HepG2 (cell line): ENCODE data around the gene KISS1R. TPM values are rescaled to one million over a fixed set of nuclear protein-coding genes. Genes with fewer than 3 reads are reported as not detected.

Experiments
- ESRRA ChIP-seq: sonication (generic); formaldehyde crosslinking; IDR thresholded peaks from 2 replicates; pipeline ENCODE4 v1.5.1; 2020; ENCODE audit warnings: mild to moderate bottlenecking, low read depth, missing genetic modification reagents
- MBD4 ChIP-seq: IDR thresholded peaks from 2 replicates; pipeline ENCODE4 v1.6.1; 2012; ENCODE audit warnings: low read length, inconsistent platforms, borderline replicate concordance
- SMC3 ChIP-seq: IDR thresholded peaks from 2 replicates; pipeline ENCODE4 v1.6.1; 2011; ENCODE audit warnings: low read length, improper control_type of control experiment
- TSC22D2 ChIP-seq: sonication (generic); formaldehyde crosslinking; IDR thresholded peaks from 2 replicates; pipeline ENCODE4 v1.5.1; 2020; ENCODE audit warnings: missing genetic modification reagents, mild to moderate bottlenecking, borderline replicate concordance
- ZC3H13 ChIP-seq: sonication (generic); formaldehyde crosslinking; IDR thresholded peaks from 2 replicates; pipeline ENCODE4 v1.8.1; 2023; ENCODE audit warnings: mild to moderate bottlenecking, missing genetic modification reagents, moderate library complexity
- ZNF121 ChIP-seq: sonication (generic); formaldehyde crosslinking; IDR thresholded peaks from 2 replicates; pipeline ENCODE4 v1.5.0; 2020; ENCODE audit warnings: mild to moderate bottlenecking, missing genetic modification reagents
- ZNF20 ChIP-seq: sonication (generic); formaldehyde crosslinking; IDR thresholded peaks from 2 replicates; pipeline ENCODE4 v1.4.0; 2020; ENCODE audit warnings: mild to moderate bottlenecking, moderate library complexity, missing genetic modification reagents
- ZNF260 ChIP-seq: sonication (generic); formaldehyde crosslinking; IDR thresholded peaks from 2 replicates; pipeline ENCODE4 v1.4.0; 2020; ENCODE audit warnings: missing genetic modification reagents, low read depth, mild to moderate bottlenecking, borderline replicate concordance
- ZNF335 ChIP-seq: sonication (generic); formaldehyde crosslinking; IDR thresholded peaks from 2 replicates; pipeline ENCODE4 v1.4.0; 2020; ENCODE audit warnings: missing genetic modification reagents
- ZNF562 ChIP-seq: sonication (generic); formaldehyde crosslinking; IDR thresholded peaks from 2 replicates; pipeline ENCODE4 v1.8.0; 2022; ENCODE audit warnings: missing genetic modification reagents, borderline replicate concordance
- ZNF629 ChIP-seq: sonication (generic); formaldehyde crosslinking; conservative IDR thresholded peaks from 2 replicates; pipeline ENCODE4 v1.5.0; 2020; ENCODE audit warnings: missing genetic modification reagents
- ZNF768 ChIP-seq: sonication (generic); formaldehyde crosslinking; IDR thresholded peaks from 2 replicates; pipeline ENCODE4 v1.4.0; 2020; ENCODE audit warnings: missing genetic modification reagents
- ZSCAN9 ChIP-seq: IDR thresholded peaks from 2 replicates; pipeline ENCODE4 v1.6.1; 2016; ENCODE audit warnings: borderline replicate concordance
- polyA plus RNA-seq, 8 experiments: library from polyadenylated mRNA; depleted of rRNA in 3 of 8; stranded (reverse) in 7 of 8; unstranded in 1 of 8; fragments of >200 nt; fragmentation: Illumina TruSeq in 4 of 8; extraction: Trizol in 4 of 8; gene quantifications; 2 replicates each; pipeline versions ENCODE4 v1.2.1 to v1.2.3, GENCODE V29; 2011 to 2016; ENCODE audit warnings: low read depth in 4 of 8, missing spikeins in 1 of 8, mixed read lengths in 1 of 8; ENCODE audit not compliant: insufficient read depth in 1 of 8
- total RNA-seq, 5 experiments: library from RNA; depleted of rRNA; stranded (reverse); fragments of >200 nt; fragmentation: Illumina TruSeq; extraction: Trizol; gene quantifications; 2 replicates each; pipeline ENCODE4 v1.2.3, GENCODE V29; 2016; ENCODE audit warnings: low read depth in 1 of 5
- TF ChIP-seq, protein P1 (sequence below): sonication (generic); formaldehyde crosslinking; IDR thresholded peaks from 2 replicates; pipeline ENCODE4 v1.4.0; 2020; ENCODE audit warnings: mild to moderate bottlenecking, missing genetic modification reagents, borderline replicate concordance
- TF ChIP-seq, protein P2 (sequence below): sonication (generic); formaldehyde crosslinking; IDR thresholded peaks from 2 replicates; pipeline ENCODE4 v1.4.0; 2020; ENCODE audit warnings: missing genetic modification reagents
- TF ChIP-seq, protein P3 (sequence below): sonication (generic); formaldehyde crosslinking; IDR thresholded peaks from 2 replicates; pipeline ENCODE4 v1.5.1; 2020; ENCODE audit warnings: missing genetic modification reagents, mild to moderate bottlenecking, borderline replicate concordance
- TF ChIP-seq, protein P4 (sequence below): sonication (generic); formaldehyde crosslinking; IDR thresholded peaks from 2 replicates; pipeline ENCODE4 v1.5.1; 2020; ENCODE audit warnings: missing genetic modification reagents, mild to moderate bottlenecking, borderline replicate concordance
- TF ChIP-seq, protein P5 (sequence below): sonication (generic); formaldehyde crosslinking; IDR thresholded peaks from 2 replicates; pipeline ENCODE4 v1.5.0; 2020; ENCODE audit warnings: missing genetic modification reagents

The KISS1R gene
- total and polyA plus RNA-seq, 2 of the 13 experiments (the other 11 are each of a cell fraction or from before 2014, with no cell fraction given), result 1.1 to 10.2 TPM

DNA sequence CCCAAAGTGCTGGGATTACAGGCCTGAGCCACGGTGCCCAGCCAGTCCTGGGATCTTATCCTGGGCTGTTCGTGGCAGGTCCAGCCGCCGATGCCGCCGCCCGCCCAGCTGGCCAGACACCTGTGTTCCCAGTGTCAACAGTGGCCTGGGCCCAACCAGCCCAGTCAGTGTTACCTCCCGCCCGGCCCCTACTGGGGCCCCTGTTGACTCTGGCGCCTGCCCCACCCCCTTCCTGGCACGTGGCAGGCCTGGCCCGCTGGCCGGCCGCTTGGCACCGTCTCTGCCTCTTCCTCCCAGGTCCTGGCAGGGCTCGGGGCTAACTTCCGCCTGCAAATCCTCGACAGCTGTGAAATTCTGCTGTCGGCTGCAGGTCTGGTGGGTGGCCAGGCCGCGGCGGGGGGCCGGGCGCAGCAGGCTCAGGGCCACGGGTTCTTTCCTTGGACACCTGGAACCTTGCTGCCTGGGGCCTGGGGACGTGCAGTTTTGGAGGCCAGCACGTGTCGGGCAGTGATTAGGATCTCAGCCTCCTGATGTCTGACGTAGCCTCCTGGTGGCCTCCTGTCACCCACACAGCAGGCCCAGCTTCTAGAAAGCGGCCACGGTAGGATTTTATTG lies 17.8 kb downstream of the KISS1R start (continued):
- TF ChIP-seq, protein P1, sequence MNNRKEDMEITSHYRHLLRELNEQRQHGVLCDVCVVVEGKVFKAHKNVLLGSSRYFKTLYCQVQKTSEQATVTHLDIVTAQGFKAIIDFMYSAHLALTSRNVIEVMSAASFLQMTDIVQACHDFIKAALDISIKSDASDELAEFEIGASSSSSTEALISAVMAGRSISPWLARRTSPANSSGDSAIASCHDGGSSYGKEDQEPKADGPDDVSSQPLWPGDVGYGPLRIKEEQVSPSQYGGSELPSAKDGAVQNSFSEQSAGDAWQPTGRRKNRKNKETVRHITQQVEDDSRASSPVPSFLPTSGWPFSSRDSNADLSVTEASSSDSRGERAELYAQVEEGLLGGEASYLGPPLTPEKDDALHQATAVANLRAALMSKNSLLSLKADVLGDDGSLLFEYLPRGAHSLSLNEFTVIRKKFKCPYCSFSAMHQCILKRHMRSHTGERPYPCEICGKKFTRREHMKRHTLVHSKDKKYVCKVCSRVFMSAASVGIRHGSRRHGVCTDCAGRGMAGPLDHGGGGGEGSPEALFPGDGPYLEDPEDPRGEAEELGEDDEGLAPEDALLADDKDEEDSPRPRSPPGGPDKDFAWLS (CRISPR knock-in tag), result 0 out of 2 replicates have a peak, but pooled peaks have one; percentile 61
- TF ChIP-seq, protein P2, sequence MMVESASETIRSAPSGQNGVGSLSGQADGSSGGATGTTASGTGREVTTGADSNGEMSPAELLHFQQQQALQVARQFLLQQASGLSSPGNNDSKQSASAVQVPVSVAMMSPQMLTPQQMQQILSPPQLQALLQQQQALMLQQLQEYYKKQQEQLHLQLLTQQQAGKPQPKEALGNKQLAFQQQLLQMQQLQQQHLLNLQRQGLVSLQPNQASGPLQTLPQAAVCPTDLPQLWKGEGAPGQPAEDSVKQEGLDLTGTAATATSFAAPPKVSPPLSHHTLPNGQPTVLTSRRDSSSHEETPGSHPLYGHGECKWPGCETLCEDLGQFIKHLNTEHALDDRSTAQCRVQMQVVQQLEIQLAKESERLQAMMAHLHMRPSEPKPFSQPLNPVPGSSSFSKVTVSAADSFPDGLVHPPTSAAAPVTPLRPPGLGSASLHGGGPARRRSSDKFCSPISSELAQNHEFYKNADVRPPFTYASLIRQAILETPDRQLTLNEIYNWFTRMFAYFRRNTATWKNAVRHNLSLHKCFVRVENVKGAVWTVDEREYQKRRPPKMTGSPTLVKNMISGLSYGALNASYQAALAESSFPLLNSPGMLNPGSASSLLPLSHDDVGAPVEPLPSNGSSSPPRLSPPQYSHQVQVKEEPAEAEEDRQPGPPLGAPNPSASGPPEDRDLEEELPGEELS (CRISPR knock-in tag), result peak; percentile 94
- peak; percentile 60 for TF ChIP-seq ZNF629
- TF ChIP-seq ZNF335 (CRISPR knock-in tag), result peak; percentile 93
- TF ChIP-seq ZNF20 (CRISPR knock-in tag), result 0 out of 2 replicates have a peak, but pooled peaks have one; percentile 41
- no peak for TF ChIP-seq ZNF562
- no peak for TF ChIP-seq MBD4
- TF ChIP-seq, protein P3, sequence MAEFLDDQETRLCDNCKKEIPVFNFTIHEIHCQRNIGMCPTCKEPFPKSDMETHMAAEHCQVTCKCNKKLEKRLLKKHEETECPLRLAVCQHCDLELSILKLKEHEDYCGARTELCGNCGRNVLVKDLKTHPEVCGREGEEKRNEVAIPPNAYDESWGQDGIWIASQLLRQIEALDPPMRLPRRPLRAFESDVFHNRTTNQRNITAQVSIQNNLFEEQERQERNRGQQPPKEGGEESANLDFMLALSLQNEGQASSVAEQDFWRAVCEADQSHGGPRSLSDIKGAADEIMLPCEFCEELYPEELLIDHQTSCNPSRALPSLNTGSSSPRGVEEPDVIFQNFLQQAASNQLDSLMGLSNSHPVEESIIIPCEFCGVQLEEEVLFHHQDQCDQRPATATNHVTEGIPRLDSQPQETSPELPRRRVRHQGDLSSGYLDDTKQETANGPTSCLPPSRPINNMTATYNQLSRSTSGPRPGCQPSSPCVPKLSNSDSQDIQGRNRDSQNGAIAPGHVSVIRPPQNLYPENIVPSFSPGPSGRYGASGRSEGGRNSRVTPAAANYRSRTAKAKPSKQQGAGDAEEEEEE (CRISPR knock-in tag), result no peak; the same call in 1 of the 2 replicates
- peak; percentile 85 for TF ChIP-seq ZC3H13
- TF ChIP-seq ZNF768 (CRISPR knock-in tag), result peak; percentile 70; the same call in 1 of the 2 replicates
- peak; percentile 89; the same call in 1 of the 2 replicates for TF ChIP-seq TSC22D2 (CRISPR knock-in tag)
- TF ChIP-seq, protein P4, sequence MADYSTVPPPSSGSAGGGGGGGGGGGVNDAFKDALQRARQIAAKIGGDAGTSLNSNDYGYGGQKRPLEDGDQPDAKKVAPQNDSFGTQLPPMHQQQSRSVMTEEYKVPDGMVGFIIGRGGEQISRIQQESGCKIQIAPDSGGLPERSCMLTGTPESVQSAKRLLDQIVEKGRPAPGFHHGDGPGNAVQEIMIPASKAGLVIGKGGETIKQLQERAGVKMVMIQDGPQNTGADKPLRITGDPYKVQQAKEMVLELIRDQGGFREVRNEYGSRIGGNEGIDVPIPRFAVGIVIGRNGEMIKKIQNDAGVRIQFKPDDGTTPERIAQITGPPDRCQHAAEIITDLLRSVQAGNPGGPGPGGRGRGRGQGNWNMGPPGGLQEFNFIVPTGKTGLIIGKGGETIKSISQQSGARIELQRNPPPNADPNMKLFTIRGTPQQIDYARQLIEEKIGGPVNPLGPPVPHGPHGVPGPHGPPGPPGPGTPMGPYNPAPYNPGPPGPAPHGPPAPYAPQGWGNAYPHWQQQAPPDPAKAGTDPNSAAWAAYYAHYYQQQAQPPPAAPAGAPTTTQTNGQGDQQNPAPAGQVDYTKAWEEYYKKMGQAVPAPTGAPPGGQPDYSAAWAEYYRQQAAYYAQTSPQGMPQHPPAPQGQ, result no peak
- no peak for TF ChIP-seq ZNF260 (CRISPR knock-in tag)
- peak; percentile 80 for TF ChIP-seq ESRRA (CRISPR knock-in tag)
- peak; percentile 64 for TF ChIP-seq ZSCAN9
- TF ChIP-seq ZNF121 (CRISPR knock-in tag), result peak; percentile 84
- no peak; the same call in 1 of the 2 replicates for TF ChIP-seq SMC3
- TF ChIP-seq, protein P5, sequence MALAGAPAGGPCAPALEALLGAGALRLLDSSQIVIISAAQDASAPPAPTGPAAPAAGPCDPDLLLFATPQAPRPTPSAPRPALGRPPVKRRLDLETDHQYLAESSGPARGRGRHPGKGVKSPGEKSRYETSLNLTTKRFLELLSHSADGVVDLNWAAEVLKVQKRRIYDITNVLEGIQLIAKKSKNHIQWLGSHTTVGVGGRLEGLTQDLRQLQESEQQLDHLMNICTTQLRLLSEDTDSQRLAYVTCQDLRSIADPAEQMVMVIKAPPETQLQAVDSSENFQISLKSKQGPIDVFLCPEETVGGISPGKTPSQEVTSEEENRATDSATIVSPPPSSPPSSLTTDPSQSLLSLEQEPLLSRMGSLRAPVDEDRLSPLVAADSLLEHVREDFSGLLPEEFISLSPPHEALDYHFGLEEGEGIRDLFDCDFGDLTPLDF (CRISPR knock-in tag), result peak; percentile 84; the same call in 1 of the 2 replicates
